ENCODE measurements around the gene KRT12. TPM values are rescaled to one million over a fixed set of nuclear protein-coding genes. Genes with fewer than 3 reads are reported as not detected.

Gene KRT12
- 0.05 TPM in 1 of 2 replicates, not detected in the other for polyA plus RNA-seq (2014; cell fraction: cytosol; rRNA removed)
- polyA plus RNA-seq (2014; cell fraction: nucleus; rRNA removed) = not detected in 2 replicates

GRCh38 chr17:40866838-40867237, at the start of gene KRT12:
Gene KRT12 (minus strand): TSS chr17:40867223. CDS start chr17:40867186, 37 bp downstream.
- DNase-seq (ENCODE audit: low spot score) = no peak

- no peak for DNase-seq (ENCODE audit: low spot score)
Measured at GRCh38 chr17:40916366-40916765, 49.3 kb upstream of the KRT12 start.

GRCh38 chr17:40915721-40916256, 48.8 kb upstream of the KRT12 start:
- no peak for DNase-seq (ENCODE audit: low spot score)

GRCh38 chr17:40915199-40915661, 48.2 kb upstream of the KRT12 start:
- no peak for DNase-seq (ENCODE audit: low spot score)

GRCh38 chr17:40914075-40914855, 47.2 kb upstream of the KRT12 start:
- DNase-seq (ENCODE audit: low spot score) = no peak

- no peak for DNase-seq (ENCODE audit: low spot score)
Measured at GRCh38 chr17:40912486-40913210, 45.6 kb upstream of the KRT12 start.

GRCh38 chr17:40910441-40910841, 43.4 kb upstream of the KRT12 start:
- DNase-seq (ENCODE audit: low spot score) = no peak

GRCh38 chr17:40909755-40910154, 42.7 kb upstream of the KRT12 start:
- DNase-seq (ENCODE audit: low spot score) = no peak

- DNase-seq (ENCODE audit: low spot score) = peak; percentile 51
Measured at GRCh38 chr17:40909351-40909750, 42.3 kb upstream of the KRT12 start.

GRCh38 chr17:40906613-40907012, 39.6 kb upstream of the KRT12 start:
- DNase-seq (ENCODE audit: low spot score) = no peak

- DNase-seq (ENCODE audit: low spot score) = no peak
Measured at GRCh38 chr17:40905370-40905769, 38.3 kb upstream of the KRT12 start.

GRCh38 chr17:40903129-40903847, 36.3 kb upstream of the KRT12 start:
- no peak for DNase-seq (ENCODE audit: low spot score)

- DNase-seq (ENCODE audit: low spot score) = no peak
Measured at GRCh38 chr17:40902498-40902897, 35.5 kb upstream of the KRT12 start.

GRCh38 chr17:40901981-40902474, 35.0 kb upstream of the KRT12 start:
- no peak for DNase-seq (ENCODE audit: low spot score)

GRCh38 chr17:40900809-40901356, 33.9 kb upstream of the KRT12 start:
- no peak for DNase-seq (ENCODE audit: low spot score)

GRCh38 chr17:40896916-40897455, 30.0 kb upstream of the KRT12 start:
- no peak for DNase-seq (ENCODE audit: low spot score)

GRCh38 chr17:40895106-40895730, 28.2 kb upstream of the KRT12 start:
- no peak for DNase-seq (ENCODE audit: low spot score)

- no peak for DNase-seq (ENCODE audit: low spot score)
Measured at GRCh38 chr17:40888196-40888720, 21.2 kb upstream of the KRT12 start.

GRCh38 chr17:40886090-40886489, 19.1 kb upstream of the KRT12 start:
- no peak for DNase-seq (ENCODE audit: low spot score)
